SK-N-MC (cell line): ENCODE results near the gene SLC39A11.

ENCODE experiments used
- EZH2 ChIP-seq: fragments of 200-600 bp; sonication (generic); IDR thresholded peaks from one replicate; pipeline ENCODE4 v1.6.1; 2017; ENCODE audit warnings: antibody characterized with exemption
- FOXP2 ChIP-seq: optimal IDR thresholded peaks from 2 replicates; pipeline ENCODE3; 2011; ENCODE audit warnings: mild to moderate bottlenecking, moderate library complexity; ENCODE audit not compliant: insufficient read depth; ENCODE audit errors: extremely low read length, control extremely low read depth
- POLR2AphosphoS5 ChIP-seq: IDR thresholded peaks from 2 replicates; pipeline ENCODE4 v1.6.1; 2012; ENCODE audit warnings: mild to moderate bottlenecking, low read depth, low read length, borderline replicate concordance

DNA sequence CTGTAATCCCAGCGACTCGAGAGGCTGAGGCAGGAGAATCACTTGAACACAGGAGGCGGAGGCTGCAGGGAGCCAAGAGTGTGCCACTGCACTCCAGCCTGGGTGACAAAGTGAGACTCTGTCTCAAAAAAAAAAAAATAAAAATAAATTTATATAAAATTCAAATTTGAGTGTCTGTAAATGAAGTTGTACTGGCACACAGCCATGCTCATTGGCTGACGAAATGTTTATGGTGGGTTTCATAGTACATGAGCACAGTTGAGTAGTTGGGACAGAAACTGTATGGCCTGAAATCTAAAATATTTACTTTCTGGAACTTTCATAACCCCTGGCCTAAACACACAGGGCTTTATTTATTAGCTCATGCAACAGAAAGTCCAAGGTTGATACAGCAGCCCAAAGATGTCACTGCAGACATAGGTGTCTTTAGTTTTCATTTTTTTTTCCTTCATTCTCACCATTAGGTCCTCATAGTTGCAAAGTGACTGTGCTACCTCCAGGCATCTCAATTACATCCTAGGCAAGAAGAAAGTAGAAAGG is 355.3 kb downstream of the SLC39A11 start:
- TF ChIP-seq POLR2AphosphoS5: no peak
- TF ChIP-seq EZH2: no peak
- no peak for TF ChIP-seq FOXP2
